Activated CD8-positive, alpha-beta memory T cell treated with anti-CD3 and anti-CD28 coated beads, Interleukin-2, amount 50 U/mL, for 4 hours (primary cell): Measurements from ENCODE around the gene COMMD10.

Experiments used
- DNase-seq: peaks from one replicate; pipeline ENCODE4 v3.0.0-alpha.2; 2020

The COMMD10 gene

GRCh38 chr5:116296335-116297072, 211.7 kb downstream of the COMMD10 start:
- no peak for DNase-seq

- DNase-seq: no peak
These were observed 212.5 kb downstream of the COMMD10 start for GRCh38 chr5:116297296-116297814.

- no peak for DNase-seq
These were observed 215.2 kb downstream of the COMMD10 start for GRCh38 chr5:116299746-116300640.

GRCh38 chr5:116301110-116301509, 216.3 kb downstream of the COMMD10 start:
- DNase-seq: no peak

GRCh38 chr5:116303340-116303739, 218.5 kb downstream of the COMMD10 start:
- DNase-seq: no peak

GRCh38 chr5:116303810-116304209, 219.0 kb downstream of the COMMD10 start:
- DNase-seq: no peak

GRCh38 chr5:116305899-116306298, 221.1 kb downstream of the COMMD10 start:
- DNase-seq: no peak

- no peak for DNase-seq
These were observed 222.0 kb downstream of the COMMD10 start for GRCh38 chr5:116306846-116307245.

- no peak for DNase-seq
These were observed 223.6 kb downstream of the COMMD10 start for GRCh38 chr5:116308391-116308790.

- DNase-seq: no peak
These were observed 228.5 kb downstream of the COMMD10 start for GRCh38 chr5:116313366-116313765.

GRCh38 chr5:116315531-116315930, 230.7 kb downstream of the COMMD10 start:
- no peak for DNase-seq

- DNase-seq: no peak
These were observed 233.4 kb downstream of the COMMD10 start for GRCh38 chr5:116318091-116318854.

- DNase-seq: no peak
These were observed 235.7 kb downstream of the COMMD10 start for GRCh38 chr5:116320486-116320885.

- DNase-seq: no peak
These were observed 244.7 kb downstream of the COMMD10 start for GRCh38 chr5:116329503-116329902.

- no peak for DNase-seq
These were observed 256.0 kb downstream of the COMMD10 start for GRCh38 chr5:116340799-116341198.
